ENCODE measurements around the gene DUSP1.

DNA sequence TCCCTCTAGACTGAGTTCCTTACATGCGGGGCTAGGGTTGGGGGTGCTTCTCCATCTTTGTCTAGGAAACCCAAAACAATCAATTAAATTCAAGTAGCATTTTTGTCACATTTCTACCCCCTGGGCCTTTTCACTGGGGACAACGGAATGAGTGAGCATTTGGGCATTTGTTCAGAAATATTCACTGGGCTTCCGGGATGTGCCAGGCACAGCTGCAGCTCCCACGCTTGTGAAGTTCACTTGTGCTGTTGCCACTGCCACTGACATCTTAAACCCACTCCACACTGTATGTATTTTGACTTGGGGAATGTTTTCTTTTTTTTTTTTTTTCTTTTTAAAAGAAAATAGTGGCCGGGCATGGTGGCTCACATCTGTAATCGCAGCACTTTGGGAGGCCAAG is 31.6 kb downstream of the DUSP1 start:
- no peak for TF ChIP-seq POLR2A (IDR thresholded peaks at IDR 0.05)
- TF ChIP-seq, protein P1, sequence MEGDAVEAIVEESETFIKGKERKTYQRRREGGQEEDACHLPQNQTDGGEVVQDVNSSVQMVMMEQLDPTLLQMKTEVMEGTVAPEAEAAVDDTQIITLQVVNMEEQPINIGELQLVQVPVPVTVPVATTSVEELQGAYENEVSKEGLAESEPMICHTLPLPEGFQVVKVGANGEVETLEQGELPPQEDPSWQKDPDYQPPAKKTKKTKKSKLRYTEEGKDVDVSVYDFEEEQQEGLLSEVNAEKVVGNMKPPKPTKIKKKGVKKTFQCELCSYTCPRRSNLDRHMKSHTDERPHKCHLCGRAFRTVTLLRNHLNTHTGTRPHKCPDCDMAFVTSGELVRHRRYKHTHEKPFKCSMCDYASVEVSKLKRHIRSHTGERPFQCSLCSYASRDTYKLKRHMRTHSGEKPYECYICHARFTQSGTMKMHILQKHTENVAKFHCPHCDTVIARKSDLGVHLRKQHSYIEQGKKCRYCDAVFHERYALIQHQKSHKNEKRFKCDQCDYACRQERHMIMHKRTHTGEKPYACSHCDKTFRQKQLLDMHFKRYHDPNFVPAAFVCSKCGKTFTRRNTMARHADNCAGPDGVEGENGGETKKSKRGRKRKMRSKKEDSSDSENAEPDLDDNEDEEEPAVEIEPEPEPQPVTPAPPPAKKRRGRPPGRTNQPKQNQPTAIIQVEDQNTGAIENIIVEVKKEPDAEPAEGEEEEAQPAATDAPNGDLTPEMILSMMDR (IDR thresholded peaks at IDR 0.05 in 8 of 11, conservative IDR thresholded peaks at IDR 0.05 in 3 of 11): no peak

Measured in spleen (tissue), 7 donors.